GM21367 (cell line): ENCODE measurements around the gene ALKBH1.

ENCODE experiments used
- ATAC-seq: cut with Tn5 transposase; IDR thresholded peaks from one replicate; pipeline ENCODE4 v1.9.1; 2021; ENCODE audit not compliant: unreplicated experiment

Gene ALKBH1

DNA sequence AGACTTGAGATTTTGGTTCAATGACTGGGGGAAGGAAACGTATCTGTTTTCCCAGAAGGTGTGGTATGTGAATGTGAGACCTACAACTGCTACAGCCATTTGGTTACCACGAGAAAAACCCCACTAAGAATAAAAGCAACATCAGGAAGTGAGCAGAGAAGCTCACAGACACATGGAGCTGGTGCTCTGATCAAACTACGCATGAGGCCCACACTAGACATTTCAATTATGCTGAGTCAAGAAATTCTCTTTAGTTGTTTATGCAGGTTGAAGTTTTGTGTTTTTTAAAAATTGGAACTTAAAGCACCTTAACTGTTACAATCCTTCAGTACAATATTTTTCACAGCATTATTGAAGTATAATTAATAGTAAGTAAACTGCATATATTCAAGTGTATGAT lies 82.5 kb downstream of the ALKBH1 start:
- no peak for ATAC-seq

DNA sequence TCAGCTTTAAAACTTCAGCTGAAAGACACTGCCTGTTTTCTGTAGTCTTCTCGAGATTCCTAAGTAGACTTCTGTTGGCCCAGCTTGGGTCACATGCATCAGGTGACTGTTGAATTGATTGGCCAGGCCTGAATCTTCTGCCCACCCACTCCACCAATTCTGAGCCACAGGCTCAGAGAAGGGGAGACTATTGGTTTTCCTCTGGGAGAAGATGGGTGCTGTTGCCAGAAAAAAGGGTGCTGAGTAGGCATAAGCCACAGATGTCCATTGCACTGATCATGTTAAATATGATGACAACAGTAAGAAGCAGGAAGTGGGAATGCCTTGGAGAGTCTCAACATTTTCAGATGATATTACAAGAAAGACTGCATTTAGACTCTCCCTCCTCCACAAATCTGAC lies 84.6 kb downstream of the ALKBH1 start:
- no peak for ATAC-seq
